GM04503 (cell line): ENCODE results near the gene FRY.
A peak's percentile ranks its signal among the peaks of the same experiment; 100 is the strongest.
"Not testable (repeated sequence)": the region's sequence is repeated elsewhere in the genome, so short reads cannot be mapped to it uniquely, and the experiment has no call there.

ENCODE experiments used
- DNase-seq: peaks from one replicate; pipeline ENCODE4 v3.0.0-alpha.2; 2012; ENCODE audit warnings: low read depth

The FRY gene

DNA sequence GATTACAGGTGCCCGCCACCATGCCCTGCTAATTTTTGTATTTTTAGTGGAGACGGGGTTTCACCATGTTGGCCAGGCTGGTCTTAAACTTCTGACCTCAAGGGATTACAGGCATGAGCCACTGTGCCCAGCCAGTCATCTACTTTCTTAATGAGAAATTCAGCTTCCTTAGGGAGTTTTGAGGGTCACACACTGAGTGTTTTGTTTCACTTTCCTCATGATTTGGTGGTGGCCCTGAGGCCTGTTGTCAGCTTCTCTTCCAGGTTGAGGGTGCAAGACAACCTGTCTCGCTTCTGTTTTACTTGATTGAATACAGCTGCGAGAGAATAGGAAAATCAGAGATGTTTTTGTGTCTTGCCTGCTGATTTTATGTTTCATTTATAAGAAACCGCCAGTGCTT is 9.9 kb downstream of the FRY start:
- DNase-seq, result no peak

DNA sequence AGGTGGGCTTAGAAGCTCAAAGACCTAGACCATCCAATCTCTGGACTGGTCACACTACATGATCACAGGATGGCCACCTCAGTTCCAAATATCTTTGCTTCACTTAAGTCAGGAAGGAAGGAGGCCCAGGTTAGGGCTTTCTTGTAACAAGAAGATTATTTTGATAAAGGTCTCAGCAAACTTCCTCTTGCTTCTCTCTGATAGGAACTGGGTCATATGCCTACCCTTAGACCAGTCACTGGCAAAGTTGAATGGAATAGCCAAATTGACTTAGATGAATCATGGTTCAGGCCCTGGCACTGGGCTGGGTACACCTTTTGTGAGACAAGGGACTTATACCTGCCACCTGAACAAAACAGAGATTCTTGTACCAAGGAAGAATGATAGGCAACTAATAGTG is 11.0 kb downstream of the FRY start:
- DNase-seq, result no peak

DNA sequence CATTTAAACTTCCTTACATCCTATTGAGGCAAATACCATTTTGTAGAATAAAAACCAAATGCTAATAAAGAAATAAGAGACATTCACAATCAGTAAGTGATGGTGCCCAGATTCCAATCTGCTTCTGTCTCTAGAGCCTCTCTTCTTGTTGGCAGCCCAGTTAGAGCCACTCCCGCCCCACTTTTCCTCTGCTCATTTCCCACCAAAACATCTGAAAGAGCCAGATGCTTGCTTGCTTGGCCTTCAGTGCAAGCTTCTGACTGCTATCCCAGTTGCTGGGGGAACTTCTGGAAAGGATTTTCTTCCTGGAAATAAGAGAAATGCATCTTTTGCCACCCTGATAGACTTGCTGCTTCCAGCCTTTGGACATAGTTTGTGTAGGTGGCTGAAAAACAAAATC is 12.9 kb downstream of the FRY start:
- no peak for DNase-seq

DNA sequence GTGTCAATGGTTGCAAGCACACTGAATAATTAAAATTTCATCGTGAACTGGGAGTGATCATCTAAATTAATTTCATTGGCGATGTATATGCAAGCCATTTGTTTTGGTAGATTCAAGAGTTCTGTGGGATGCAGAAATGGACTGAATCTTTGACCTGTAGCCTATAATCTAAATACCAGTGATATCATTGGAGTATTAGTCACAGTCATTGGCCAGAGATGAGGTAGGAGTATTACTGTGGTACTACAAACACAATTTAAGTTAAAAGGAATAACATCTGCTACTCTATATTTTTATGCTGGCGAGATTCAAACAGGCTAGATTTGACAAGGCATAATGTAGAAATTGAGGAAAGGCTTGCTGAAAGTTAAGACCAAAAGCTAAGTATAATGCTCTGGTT is 14.0 kb downstream of the FRY start:
- no peak for DNase-seq

DNA sequence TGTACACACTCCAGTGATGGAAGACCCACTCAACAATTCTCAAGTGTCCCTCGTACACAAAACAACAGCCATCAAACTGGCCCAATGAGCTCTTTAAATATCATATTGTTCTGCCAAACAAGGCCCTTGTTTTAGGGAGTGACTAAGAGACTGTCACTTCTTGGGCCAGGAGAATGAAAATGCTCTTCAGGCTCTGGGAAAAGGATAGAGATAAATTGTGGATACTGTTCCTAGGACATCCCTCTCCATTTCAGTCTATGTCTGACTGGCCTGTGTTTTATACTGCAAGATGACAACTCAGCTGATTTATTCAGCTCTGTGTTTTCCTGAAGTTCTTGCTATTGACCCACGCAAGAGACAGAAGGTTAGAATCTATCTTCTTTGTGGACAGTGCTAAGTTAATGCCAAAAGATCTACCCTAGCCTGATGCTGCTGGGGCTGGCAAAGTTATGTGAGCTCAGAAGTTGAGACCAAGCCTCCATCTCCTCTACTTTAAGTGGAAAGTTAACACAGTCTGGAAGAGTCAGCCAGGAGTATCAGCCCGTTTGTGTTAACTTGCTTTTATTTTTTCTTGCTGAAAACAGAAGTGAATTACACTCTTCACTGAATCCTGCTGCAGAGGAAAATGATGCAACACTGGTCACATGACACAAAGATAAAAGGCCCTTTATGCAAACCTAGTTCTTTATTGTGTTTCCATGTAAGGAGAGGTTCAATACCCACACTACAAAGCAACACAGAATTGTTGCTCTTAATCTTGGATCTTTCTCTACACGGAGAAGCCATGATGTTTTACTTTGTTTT is 14.6 kb downstream of the FRY start:
- no peak for DNase-seq

DNA sequence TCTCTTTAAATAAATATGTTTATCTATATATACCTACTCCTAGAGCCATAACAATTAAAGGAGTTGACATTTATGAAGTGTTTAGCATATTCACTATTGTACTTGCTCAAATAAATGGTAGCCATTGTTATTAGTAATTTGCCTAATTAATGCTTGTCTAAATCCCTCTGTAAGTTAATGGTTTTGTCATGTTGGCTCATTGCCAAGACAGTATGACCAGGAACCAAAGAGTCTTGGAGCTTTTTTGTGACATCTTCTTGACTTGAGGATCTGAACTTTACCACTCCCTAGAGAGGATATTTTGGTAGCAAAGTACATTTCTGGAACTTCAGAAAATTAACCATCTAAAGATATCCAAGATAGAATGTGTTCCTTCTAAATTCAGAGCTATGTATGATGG is 15.5 kb downstream of the FRY start:
- DNase-seq, result no peak

DNA sequence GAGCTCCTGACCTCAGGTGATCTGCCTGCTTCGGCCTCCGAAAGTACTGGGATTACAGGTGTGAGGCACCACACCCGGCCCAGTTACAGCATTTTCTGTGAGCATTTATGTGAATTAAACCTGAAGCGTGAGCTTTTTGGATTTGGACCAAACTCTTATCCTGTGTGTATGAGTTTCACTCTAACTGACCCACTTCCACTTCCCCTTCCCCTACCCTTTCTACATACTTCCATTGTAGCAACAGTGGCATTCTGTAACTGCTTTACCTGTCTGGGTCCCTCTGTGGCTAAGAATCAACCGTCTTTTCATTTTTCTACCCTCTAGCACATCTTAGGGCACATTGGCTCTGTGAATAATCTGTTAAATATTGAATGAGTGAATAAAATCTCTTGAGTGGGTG is 16.2 kb downstream of the FRY start:
- DNase-seq, result no peak

DNA sequence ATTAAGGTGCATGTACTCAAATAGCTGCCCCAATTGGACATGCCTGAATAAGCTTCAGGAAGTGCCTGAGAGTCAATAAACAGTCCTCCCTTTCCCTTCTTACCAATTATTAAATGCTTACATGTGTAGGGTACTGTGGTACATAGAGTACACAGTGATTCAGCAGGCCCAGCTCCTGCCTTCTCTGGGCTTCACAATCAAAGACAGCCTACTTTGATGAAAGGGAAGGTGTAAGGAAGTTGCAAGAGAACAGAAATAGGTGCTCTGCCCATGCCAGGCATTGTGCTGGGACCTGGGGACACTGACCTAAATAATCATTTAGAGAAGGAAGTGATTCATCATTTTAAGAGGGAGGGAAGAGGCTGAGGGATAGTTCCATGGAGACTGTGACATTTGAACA is 17.2 kb downstream of the FRY start:
- DNase-seq, result no peak

DNA sequence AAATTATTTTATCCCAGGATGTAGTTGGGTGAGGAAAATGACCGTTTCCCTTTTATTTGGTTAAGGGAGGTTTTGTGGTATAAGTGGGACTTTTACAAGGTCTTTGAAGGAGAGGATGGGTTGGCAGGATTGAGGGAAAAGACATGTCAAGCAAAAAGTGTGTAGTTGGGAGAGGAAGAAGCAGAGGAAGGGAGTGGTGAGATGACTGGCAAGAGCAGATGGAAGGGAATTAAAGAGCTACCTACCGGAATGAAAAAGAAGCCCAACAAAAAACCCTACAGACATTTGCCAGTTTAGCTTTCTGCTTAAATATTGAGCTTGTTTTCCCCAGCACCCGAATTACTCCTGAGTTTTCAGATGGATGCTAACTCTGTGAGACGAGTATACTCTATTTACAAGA is 19.6 kb downstream of the FRY start:
- DNase-seq, result no peak

DNA sequence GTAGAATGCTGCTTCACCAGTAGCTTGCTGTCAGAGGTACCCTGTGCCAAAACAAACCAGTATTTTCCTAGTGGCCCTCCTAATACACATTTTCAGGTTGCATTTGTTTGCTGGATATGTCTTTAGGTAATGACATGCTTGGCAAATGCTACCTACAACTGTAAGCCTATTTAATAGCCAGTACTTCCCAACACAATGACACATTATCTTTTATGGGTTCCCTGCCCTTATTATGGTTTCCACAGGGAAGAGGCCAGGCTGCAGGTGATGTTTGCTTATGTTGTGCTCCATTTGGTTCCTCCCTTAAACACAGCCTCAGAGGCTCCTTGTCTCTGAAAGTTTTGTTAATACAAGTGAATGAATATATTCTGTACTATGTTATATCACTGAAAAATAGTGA is 24.7 kb downstream of the FRY start:
- DNase-seq, result no peak

DNA sequence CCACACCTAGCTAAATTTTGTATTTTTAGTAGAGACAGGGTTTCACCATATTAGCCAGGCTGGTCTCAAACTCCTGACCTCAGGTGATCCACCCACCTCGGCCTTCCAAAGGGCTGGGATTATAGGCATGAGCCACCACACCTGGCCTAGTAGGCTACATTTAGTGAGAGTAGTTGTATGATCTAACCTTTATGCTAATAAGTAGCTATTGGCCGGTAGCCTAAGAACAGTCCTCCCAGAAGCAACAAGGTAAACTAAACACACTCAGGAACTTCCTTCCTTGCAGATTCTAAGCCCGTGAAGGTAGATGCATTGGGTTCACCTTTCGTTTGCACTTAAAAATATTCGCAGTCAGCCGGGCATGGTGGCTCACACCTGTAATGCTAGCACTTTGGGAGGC is 25.8 kb downstream of the FRY start:
- DNase-seq, result not testable (repeated sequence)

DNA sequence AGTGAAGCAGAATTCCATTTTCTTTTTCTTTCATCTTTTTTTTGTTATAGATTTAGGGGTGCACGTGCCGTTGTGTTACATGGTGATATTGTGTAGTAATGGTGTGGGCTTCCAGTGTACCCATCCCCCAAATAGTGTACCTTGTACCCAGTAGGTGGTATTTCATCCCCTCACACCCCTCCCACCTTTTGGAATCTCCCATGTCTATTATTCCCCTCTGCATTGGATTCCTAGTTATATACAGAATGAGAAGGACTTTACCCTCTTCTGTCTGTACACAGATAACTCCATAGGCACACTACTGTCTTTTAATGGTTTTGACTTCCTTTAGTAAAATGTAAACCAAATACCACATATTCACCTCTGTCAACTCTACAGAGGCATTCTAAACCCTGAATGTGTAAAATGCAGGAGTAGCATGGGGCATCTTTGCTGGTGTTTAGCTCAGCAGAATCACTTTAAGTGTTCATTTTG is 28.0 kb downstream of the FRY start:
- DNase-seq, result no peak

DNA sequence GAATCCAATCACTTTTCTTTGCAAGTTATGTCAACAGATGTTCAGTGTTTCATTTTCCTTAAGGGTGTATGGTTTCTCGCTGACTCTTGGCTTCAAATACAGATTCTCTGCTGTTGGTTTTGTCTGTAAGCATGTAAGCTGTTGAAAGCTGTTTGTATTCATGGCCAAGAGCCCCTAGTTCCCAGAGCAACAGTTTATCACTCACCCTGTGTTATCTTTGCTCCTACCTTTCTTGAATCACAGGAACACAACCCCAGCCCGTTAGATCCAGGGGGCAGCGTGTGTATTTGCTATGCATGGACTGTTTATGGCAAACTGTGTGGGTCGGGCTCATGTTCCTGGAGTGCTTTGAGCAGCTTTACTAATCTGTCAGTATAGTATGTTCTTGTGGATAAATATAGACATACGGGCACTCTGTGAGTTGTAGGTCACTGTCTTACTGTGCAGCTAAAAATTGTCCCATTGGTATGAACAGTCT is 28.9 kb downstream of the FRY start:
- no peak for DNase-seq

DNA sequence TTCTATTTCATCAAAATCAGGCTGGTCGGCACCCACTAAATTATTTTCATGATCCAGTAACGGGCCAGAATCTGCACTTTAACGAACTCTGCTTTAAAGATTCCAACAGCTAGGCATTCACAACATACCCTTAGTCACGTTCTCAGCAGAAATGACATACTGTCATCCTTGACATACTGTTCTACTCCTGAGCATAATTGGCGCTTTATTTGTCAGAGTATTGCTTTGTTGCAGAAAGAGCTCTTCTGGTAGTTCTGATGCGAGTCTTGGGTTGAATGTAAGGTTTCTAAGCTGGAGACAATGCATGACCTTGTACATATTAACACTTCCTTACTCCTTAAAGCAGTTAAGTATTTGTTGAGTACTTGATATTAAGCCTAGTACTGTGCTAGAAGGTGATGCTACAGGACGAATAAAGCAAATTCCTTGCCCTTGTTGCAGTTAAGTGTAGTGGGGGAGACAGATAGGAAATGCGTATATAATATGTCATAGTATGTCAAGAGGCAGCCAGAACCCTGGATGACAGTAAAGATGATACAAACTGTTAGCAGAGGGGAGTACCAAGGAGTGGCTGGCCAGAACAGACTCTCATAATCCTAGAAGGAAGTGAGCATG is 32.2 kb downstream of the FRY start:
- DNase-seq, result no peak

DNA sequence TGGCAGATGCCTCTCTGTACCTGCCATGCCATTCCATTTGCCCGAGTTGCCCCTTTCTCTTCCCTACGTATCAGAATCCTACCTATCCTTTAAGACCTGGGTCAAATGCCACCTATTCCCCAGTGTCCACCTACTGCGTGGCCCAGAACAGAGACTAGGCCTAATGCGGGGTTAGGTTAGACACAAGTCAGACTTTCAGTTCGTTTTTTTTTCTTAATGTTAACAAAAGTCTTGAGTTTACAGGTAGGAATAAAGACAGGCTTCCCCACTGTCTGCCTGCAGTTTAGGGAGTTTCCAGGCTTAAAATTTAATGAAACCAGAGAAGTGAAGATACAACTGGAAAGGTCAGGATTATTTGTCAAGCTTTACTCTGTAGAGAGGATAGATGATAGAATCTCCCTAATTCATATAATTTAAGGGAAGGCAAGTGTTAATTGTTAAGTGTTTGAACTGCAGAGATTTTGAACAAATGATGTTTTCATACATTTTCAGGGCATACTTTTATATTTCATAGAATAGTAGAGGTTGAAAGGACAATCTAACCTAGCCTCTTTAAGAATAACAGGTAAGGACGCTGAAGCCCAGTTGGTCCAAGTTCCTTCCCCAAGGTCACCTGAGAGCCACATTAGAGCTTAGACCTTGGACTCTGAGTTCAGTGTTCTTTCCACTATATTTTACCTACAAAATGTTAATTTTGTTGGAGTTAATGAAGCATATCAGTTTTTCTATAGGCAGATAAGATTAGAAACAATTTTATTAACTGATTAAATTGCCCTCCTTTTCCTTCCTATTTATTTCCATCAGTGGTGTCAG is 35.8 kb downstream of the FRY start:
- DNase-seq, result no peak

DNA sequence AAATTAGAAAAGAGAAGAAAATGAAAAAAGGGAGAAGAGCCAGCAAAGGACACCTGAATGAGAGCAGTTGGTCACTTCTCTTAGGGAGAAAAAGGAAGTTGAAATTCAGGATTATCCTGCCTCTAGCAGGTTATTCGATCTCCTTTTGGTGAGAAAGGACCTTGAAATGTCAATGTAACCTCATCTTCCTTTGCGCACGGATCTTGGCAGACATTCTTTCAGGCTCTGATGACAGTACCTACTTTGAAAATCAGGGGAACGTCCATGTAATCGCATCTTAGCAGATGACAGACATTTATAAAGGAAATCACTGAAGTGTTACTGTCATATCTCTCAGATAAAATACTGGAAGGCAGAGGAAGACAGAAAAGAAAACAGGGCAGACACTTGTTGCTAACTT is 36.7 kb downstream of the FRY start:
- DNase-seq, result no peak

DNA sequence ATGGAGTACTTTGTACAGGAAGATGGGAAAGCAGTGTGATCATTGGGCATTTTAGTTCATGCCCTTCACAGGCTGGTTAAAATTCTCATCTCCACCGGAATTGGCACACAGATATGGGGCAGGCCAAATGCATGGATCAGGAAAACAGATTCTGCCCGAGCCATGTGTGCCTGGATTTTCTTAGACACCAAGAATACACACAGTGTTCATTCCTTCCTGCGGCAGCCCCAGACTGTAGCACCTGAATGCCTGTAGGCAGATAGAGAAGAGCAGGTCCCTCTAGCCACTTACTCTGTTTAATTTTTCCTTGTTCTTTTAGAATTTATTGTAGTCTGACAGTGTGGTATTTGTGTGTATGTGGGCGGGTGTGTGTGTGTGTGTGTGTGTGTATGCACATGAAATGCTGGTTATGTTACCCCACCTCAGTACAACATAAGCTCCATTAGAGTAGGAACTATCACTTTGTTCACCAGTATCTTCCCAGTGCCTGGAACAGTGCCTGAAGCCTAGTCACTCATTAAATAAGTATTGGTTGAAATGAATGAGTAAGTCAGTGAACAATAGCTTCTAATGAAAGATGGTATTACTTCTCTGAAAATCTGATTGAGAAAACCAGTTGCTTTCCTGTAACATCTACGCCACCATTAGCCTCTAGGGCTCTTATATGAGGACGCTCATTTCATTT is 41.7 kb downstream of the FRY start:
- DNase-seq, result no peak

DNA sequence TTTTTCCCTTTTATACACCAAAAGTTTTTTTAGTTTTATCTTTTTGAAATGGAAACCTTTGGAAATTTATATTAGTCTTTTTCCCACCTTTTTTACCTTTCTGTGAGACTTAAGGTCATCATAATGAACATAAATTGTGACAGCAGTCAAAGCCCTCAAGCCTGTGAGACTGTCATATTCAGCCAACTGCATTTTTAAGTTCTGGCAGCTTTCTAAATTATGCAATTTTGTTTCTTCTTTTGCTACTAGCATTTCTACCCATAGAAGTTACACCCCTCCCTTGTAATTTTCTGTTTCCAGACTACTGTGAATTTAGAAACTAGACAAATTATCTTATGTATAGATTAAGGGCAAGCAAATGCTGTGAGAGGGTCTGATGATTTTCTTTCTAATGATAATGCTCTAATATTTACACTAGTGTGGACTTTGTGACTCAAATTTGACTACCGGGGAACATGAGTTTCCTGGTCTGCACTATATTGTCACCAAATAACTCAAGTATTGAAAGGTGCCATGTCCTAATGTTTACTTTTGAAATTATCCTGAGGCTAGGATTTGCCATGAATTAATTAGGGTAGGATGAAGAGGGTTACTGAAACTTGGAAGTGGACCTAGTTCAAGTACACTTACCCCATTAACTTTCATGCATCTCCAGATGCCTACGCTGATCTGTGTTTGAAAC is 43.7 kb downstream of the FRY start:
- DNase-seq, result no peak

DNA sequence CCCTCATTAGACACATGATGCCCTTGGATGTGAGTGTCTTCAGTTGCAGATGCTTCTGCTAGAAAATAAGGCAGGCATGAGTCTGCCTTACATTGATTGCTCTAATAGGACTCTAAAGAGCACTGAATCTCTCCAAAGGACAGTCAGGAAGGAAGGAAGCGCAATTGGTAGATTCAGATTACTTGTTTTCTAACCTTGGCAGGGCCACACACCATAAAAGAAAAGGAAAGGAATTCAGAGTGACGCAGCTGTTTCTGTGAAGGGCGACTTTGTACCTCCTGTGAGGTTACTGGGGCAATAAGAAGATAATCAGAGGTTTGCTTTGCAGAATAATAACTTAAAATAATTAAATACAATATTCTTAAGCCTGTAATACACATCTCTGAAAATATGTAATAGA is 48.0 kb downstream of the FRY start:
- no peak for DNase-seq

DNA sequence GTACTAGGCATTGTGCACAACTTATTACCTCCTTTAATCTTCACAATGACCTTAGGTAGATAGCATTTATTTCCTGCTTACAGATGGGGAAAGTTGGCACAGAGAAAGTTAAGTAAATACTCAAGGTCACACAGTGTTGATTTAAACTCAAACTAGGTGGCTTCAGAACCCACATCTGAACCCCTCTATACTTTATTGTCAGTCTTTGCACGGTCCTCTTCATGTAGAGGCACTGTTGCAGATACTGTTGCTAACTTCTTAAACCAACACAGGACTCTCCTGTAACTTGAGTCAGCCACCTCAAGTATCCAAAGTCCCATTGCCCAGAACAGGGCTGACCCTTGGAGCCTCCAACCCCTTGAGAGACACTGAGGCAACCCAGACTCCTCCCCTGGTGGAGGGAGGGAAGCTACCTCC is 48.8 kb downstream of the FRY start:
- DNase-seq, result no peak

DNA sequence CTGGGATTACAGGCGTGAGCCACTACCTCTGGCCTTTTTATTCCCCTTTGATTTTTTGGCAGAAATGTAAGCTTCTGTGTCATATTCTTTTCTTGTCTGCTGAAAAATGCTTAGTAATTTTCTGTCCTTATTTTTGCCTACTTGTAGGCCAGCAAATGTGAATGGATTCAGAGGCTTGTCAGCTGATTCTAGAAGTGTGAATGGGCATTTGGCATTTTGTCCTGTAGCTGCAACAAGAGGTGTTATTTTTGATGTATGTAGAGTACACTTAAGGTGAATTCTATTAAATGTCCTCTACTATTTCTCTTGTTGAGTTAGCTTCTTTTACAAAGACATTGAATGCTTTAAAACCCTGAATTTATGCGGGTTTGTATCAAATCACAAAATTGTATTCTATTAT is 50.0 kb downstream of the FRY start:
- no peak for DNase-seq

DNA sequence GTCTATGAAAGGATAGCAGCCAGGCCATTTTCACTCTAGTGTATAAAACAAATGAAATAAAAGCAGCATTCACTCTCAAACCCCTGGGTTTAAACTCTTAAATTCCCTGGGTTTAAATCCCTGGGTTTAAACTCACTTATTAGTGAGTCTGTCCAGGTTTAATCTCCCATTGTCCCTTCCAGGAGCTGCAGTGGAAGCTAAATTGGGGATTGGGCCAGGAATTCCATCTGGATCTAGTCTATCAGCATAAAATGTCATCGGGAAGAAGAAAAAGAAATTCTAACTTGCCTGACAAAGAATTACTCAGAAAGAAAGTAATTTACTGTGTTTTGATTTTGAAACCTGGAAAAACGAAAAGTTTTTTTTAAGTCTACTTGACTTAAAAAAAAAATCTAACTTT is 54.8 kb downstream of the FRY start:
- peak; percentile 11 for DNase-seq
